Gastroesophageal sphincter (tissue), 3 donors: Measurements from ENCODE around the gene WRNIP1.

Source experiments
- CTCF ChIP-seq, 4 experiments: fragments of 200-600 bp in 2 of 4; fragments of 450-650 bp in 2 of 4; sonication (generic) in 1 of 4; IDR thresholded peaks; one replicate each; pipeline ENCODE4 v1.5.1; 2017 to 2019; ENCODE audit warnings: antibody characterized with exemption in 4 of 4, mild to moderate bottlenecking in 2 of 4, moderate library complexity in 2 of 4
- EP300 ChIP-seq: sonication (generic); formaldehyde crosslinking; IDR thresholded peaks from one replicate; pipeline ENCODE4 v1.6.1; 2017; ENCODE audit warnings: antibody characterized with exemption, mild to moderate bottlenecking
- POLR2AphosphoS5 ChIP-seq: sonication (generic); formaldehyde crosslinking; IDR thresholded peaks from one replicate; pipeline ENCODE4 v1.6.1; 2017; ENCODE audit warnings: antibody characterized with exemption

DNA sequence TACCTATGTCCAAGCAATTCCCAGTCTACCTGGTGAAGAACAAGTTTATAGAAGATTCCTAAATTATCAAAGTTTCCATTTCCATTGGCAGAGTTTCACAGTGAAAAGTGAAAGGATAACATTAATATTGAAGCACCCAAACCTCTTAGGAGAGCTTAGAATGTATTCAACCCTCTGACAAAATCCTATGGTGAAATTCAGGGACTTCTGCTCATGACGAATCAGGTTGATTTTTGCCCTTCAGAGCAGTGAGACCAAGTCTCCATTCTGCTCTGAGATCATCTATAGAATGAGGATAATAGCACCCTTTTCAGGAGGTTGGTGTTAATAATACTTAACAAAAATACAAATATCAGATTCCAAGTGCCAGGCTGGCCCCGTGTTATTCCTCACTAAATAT is 60.9 kb downstream of the WRNIP1 start:
- TF ChIP-seq CTCF (IDR thresholded peaks at IDR 0.05): no peak
- no peak for TF ChIP-seq POLR2AphosphoS5
- no peak for TF ChIP-seq EP300
